Measurements from ENCODE around the gene GUK1.

DNA sequence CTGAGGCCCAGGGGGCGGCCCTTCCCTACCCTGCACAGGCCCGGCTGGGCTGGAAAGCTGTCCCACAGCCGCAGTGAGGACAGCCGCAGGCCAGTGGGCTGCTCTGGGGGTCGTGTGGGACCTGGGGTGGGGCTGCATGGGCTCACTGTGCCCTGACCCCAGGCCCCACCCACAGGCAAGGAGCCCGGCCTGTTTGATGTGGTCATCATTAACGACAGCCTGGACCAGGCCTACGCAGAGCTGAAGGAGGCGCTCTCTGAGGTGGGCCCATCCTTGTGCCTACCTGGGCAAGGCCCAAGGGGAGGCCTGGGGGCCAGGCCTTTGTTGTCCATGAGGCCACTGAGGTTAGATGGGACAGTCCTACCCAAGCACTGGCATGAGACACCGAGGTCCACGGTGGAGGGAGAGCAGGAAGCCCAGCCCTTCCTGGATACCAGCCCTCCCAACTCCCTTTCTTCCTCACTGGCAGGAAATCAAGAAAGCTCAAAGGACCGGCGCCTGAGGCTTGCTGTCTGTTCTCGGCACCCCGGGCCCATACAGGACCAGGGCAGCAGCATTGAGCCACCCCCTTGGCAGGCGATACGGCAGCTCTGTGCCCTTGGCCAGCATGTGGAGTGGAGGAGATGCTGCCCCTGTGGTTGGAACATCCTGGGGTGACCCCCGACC lies 8.2 kb downstream of the GUK1 start:
- TF ChIP-seq EZH2 (IDR thresholded peaks at IDR 0.05; ENCODE audit: insufficient read depth, poor library complexity, severe bottlenecking) (no peak), EZH2phosphoT487 (IDR thresholded peaks at IDR 0.05; ENCODE audit: insufficient read depth, low read depth) (no peak)

All from GM23248 (cell line).